ENCODE data around the gene THG1L.

The THG1L gene

DNA sequence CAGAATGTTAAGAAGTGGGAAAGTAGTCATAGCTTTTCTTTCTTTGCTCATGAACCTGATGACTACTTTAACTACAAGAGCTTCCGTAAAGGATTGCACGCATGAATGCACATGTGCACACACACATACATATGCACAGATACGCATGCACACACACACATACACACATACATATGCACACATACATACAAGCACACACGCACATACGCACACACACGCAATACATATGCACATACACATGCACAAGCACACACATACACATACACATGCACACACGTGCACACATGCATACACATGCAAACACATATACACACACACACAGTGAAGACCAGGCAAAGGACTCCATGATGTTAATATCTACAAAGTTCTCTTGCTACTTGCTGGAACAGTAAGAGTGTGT, 35.2 kb downstream of the THG1L start:
- FAIRE-seq (no peak), DNase-seq (ENCODE audit: insufficient read length, low spot score) (no peak)
- TF ChIP-seq, protein P1, sequence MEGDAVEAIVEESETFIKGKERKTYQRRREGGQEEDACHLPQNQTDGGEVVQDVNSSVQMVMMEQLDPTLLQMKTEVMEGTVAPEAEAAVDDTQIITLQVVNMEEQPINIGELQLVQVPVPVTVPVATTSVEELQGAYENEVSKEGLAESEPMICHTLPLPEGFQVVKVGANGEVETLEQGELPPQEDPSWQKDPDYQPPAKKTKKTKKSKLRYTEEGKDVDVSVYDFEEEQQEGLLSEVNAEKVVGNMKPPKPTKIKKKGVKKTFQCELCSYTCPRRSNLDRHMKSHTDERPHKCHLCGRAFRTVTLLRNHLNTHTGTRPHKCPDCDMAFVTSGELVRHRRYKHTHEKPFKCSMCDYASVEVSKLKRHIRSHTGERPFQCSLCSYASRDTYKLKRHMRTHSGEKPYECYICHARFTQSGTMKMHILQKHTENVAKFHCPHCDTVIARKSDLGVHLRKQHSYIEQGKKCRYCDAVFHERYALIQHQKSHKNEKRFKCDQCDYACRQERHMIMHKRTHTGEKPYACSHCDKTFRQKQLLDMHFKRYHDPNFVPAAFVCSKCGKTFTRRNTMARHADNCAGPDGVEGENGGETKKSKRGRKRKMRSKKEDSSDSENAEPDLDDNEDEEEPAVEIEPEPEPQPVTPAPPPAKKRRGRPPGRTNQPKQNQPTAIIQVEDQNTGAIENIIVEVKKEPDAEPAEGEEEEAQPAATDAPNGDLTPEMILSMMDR (IDR thresholded peaks at IDR 0.05; ENCODE audit: insufficient read depth, missing control alignments) = no peak

DNA sequence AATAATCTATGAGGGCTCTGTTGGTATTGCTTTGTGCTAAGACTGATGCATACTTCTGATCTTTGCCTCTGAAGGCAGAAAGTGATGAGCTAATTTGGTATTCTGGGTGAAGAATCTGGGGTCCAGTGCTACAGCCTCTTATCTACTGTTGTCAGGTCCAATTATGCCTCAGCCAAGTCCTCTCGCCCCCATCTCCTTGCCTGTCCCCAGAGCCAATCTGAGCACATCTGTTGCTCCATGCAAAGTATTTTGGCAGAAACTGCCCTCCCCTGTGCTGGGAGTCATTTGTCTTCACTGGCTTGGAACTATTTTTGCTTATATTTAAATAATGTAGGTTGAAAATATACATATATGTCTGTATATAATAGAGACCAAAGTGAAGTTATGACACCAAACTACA, 35.7 kb downstream of the THG1L start:
- TF ChIP-seq, protein P1 (IDR thresholded peaks at IDR 0.05; ENCODE audit: insufficient read depth, missing control alignments) = no peak
- FAIRE-seq = no peak

DNA sequence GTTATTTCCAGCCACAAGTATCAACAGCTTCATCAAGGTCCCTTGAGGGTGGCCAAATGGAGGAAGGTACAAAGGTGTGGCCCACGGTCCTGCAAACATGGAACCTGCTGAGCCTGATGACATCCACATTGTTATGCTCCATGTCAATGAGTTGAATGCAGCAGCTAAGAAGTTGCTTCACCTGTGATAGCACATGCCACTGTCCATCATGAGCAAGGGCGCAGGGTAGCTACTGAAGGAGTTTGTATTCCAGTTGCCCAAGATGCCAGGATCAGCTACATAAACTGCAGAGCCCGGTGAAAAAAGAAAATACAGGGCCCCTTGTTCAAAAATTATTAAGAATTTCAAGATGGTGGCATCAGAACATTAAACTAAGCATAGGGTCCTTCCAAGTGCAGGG, 36.5 kb downstream of the THG1L start:
- FAIRE-seq (no peak), DNase-seq (ENCODE audit: insufficient read length, low spot score) (no peak)
- TF ChIP-seq, protein P1 (IDR thresholded peaks at IDR 0.05; ENCODE audit: insufficient read depth, missing control alignments) = no peak

More for the DNA sequence above, 35.7 kb downstream of the THG1L start:
- DNase-seq (ENCODE audit: insufficient read length, low spot score) = no peak

DNA sequence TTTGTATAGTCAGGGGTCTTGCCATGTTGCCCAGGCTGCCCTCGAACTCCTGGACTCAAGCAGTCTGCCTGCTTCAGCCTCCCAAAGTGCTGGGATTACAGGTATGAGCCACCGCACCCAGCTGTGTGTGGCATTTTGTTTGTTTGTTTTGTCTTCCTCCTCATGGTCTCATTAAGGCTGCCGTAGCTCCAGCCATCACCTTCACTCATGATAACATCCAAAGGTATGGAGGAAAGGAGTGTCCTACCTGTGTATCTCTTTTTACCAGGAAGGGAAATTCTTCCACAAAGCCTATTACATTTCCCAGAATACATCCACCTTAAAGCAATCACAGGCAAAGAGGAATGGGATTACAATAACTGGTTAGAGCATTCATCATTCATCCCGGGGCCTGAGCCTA, 39.4 kb downstream of the THG1L start:
- no peak for FAIRE-seq
- TF ChIP-seq, protein P1 (IDR thresholded peaks at IDR 0.05; ENCODE audit: insufficient read depth, missing control alignments) = no peak

DNA sequence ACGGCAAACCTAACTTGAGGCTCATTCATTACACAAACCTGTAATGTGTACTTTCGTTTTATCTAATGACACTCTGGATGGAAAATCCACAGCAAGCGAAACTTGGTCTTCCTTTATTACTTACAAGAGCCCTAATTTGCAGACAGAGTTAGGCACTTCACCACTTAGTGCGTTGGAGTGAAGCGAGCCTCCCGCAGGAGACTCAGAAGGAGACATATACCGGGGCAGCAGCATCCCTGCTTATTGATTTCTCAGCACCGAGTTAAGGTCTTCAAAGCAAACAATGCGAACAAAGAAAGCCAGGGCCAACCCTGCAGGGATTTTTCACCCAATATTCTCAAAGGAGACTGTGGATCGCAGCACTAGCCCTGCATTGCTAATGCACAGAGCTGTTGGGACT, 40.9 kb downstream of the THG1L start:
- no peak for FAIRE-seq

More for the DNA sequence above, 39.4 kb downstream of the THG1L start:
- DNase-seq (ENCODE audit: insufficient read length, low spot score) = no peak

DNA sequence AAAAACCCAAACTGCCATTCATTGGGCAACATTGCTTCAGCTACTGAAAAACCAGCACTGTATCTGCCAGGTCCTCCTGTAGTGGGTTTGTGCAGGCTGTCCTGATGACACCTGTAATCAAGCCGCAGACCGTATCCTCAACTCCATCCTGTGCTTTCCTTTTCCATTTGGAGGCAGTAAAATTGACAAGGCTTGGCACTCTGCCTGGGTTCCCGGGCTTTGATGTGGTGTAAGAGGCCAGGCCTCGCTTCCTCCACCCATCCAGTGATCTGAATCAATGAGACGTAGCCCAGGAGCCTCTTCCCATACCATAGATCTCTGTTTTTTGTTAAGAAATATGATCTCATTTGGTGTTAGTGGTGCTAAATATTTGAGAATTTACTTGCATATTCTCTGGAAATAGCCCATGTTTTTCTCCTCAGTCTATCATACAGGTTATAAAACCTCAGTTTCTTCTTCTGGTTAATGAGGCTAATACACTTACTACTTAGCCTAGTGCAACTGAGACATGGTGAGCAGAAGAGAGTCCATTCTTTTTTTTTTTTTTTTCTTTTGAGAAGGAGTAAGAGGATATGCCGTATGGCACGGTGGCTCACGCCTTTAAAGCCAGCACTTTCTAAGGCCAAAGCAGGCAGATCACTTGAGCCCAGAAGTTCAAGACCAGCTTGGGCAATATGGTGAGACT, 47.0 kb downstream of the THG1L start:
- FAIRE-seq = no peak
- TF ChIP-seq, protein P1 (IDR thresholded peaks at IDR 0.05; ENCODE audit: insufficient read depth, missing control alignments) = no peak
- DNase-seq (ENCODE audit: insufficient read length, low spot score) = no peak

More for the DNA sequence above, 40.9 kb downstream of the THG1L start:
- TF ChIP-seq, protein P1 (IDR thresholded peaks at IDR 0.05; ENCODE audit: insufficient read depth, missing control alignments) = no peak
- no peak for DNase-seq (ENCODE audit: insufficient read length, low spot score)

DNA sequence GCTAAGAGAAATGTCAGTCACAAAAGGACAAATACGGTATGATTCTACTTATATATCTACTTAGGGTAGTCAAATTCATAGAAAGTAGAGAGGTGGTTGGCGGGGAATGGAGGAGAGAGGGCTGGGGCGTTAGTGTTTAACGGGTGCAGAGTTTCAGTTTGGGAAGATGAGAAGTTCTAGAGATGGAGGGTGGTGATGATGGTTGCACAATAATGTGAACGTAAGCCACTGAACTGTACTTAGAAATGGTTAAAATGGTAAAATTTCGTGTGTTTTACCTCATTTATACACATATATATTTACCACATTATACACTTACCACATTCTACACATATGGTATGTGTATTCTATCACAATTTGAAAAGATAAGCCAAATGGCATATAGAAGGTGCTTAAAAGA, 48.0 kb downstream of the THG1L start:
- TF ChIP-seq, protein P1 (IDR thresholded peaks at IDR 0.05; ENCODE audit: insufficient read depth, missing control alignments) = no peak
- DNase-seq (ENCODE audit: insufficient read length, low spot score) = no peak
- no peak for FAIRE-seq

All from D721Med (cell line).